Heart right ventricle (tissue), 16 donors: ENCODE measurements around the gene GNRHR. TPM values are rescaled to one million over a fixed set of nuclear protein-coding genes. Genes with fewer than 3 reads are reported as not detected.

Experiments used
- ATAC-seq, 8 donors: fragments of 200-7000 bp; cut with Tn5 transposase; one replicate each; pipeline ENCODE4 v1.9.1; 2020; ENCODE audit warnings: mild to moderate bottlenecking in 8 of 8, moderate library complexity in 8 of 8, moderate number of reproducible peaks in 1 of 8
- DNase-seq, 2 donors: peaks; one replicate each; pipeline ENCODE4 v3.0.0-alpha.2; 2020
- H3K27ac ChIP-seq, 10 donors: fragments of 200-600 bp; sonication (generic) in 2 of 10; one replicate each; pipeline versions ENCODE4 v1.5.0 to v1.8.0; 2020 to 2022; ENCODE audit warnings: mild to moderate bottlenecking in 3 of 10
- H3K27me3 ChIP-seq, 7 donors: fragments of 200-600 bp; one replicate each; pipeline ENCODE4 v1.8.0; 2021 to 2022; ENCODE audit warnings: mild to moderate bottlenecking in 2 of 7
- H3K36me3 ChIP-seq, 9 donors: fragments of 200-600 bp; sonication (generic) in 1 of 9; one replicate each; pipeline versions ENCODE4 v1.5.0 to v1.8.0; 2020 to 2022; ENCODE audit warnings: mild to moderate bottlenecking in 2 of 9
- H3K4me1 ChIP-seq, 9 donors: fragments of 200-600 bp; sonication (generic) in 1 of 9; one replicate each; pipeline versions ENCODE4 v1.5.0 to v1.8.0; 2020 to 2022; ENCODE audit warnings: mild to moderate bottlenecking in 4 of 9
- H3K4me3 ChIP-seq, 10 donors: fragments of 200-600 bp; sonication (generic) in 2 of 10; one replicate each; pipeline versions ENCODE4 v1.5.0 to v1.8.0; 2020 to 2022; ENCODE audit warnings: mild to moderate bottlenecking in 7 of 10, moderate library complexity in 2 of 10
- H3K9me3 ChIP-seq, 11 donors: fragments of 200-600 bp in 10 of 11; sonication (generic) in 2 of 11; one replicate each; pipeline versions ENCODE4 v1.5.0 to v1.8.0; 2013 to 2022; ENCODE audit warnings: mild to moderate bottlenecking in 2 of 11, control low read depth in 1 of 11, moderate library complexity in 1 of 11
- WGBS, 2 donors: extraction: QIAGEN DNeasy Blood & Tissue Kit; methylation state at CpG; one replicate each; pipeline ENCODE4 v1.1.7; 2013; ENCODE audit warnings: inconsistent platforms in 1 of 2; 5-methylcytosine and 5-hydroxymethylcytosine counted together
- intact Hi-C, 10 donors: fragments of 100-400 bp; cut with DNase I; formaldehyde crosslinking; loops; one replicate each; pipeline versions ENCODE4 v1.11.1 to v1.14.2; 2022
- long read RNA-seq, 3 donors: library from polyadenylated mRNA; unstranded; transcript quantifications; one replicate each; pipeline ENCODE4 v2.0.0, GENCODE V29; 2020 to 2021
- polyA plus RNA-seq, 2 donors: library from polyadenylated mRNA; stranded (reverse); fragments of 200-250 nt; gene quantifications; one replicate each; pipeline ENCODE4 v1.2.3, GENCODE V29; 2013
- total RNA-seq, 10 donors: library from RNA; stranded (reverse); fragmentation: NEBNext Ultra II Directional in 3 of 10; extraction: Animal tissue kit (Norgen Biotek cat#: 25700) in 3 of 10; gene quantifications; one replicate each; pipeline versions ENCODE4 v1.2.1 to v1.2.4, GENCODE V29; 2021 to 2023
- TF ChIP-seq, protein P1 (sequence below), 9 donors: fragments of 200-600 bp; sonication (generic) in 2 of 9; IDR thresholded peaks; one replicate each; pipeline versions ENCODE4 v1.5.0 to v1.8.0; 2021 to 2022; ENCODE audit warnings: antibody characterized with exemption in 9 of 9, mild to moderate bottlenecking in 5 of 9, moderate library complexity in 1 of 9
- donor health status: Arrhythmogenic right ventricular cardiomyopathy.
- donor health status: ischemic (EF 13 %, LVEDD 7.1; RV severe dilation, severe dysfunction).
- donor health status: healthy with polysubstance abuse.
- donor health status: DM: no; HTN: yes; CAD: no.
- donor health status: DM: no; HTN: no; CAD: no.
- donor health status: ischemic (EF 25% LVEDD 6.9; RV normal size, moderate dysfunction).
- donor health status: ischemic (EF 25% LVEDD 5.7; RV mildly dilated, moderate dysfunction).
- donor health status: healthy.
- donor health status: DM: yes; HTN: yes; CAD: no.
- donor health status: Ischemic cardiomyopathy.
- donor health status: ischemic (EF 35%, LVEDD 5.7; RV mildly dilated, moderate dysfunction).
- donor health status: nonischemic (EF 11% LVEDD 7.7; RV severe dilation, severe dysfunction).
- donor health status: DM: yes; HTN: yes; CAD: no.
- donor health status: PGD.
- donor health status: ischemic (EF 29% LVEDD 5.4; RV normal size, mild dysfunction).
- donor health status: nonischemic (EF 23%, LVEDD 6.1; RV moderate dilation, normal function).

GNRHR gene, protein sequence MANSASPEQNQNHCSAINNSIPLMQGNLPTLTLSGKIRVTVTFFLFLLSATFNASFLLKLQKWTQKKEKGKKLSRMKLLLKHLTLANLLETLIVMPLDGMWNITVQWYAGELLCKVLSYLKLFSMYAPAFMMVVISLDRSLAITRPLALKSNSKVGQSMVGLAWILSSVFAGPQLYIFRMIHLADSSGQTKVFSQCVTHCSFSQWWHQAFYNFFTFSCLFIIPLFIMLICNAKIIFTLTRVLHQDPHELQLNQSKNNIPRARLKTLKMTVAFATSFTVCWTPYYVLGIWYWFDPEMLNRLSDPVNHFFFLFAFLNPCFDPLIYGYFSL
- not detected for total RNA-seq
- polyA plus RNA-seq: not detected
- long read RNA-seq, donor 1: 0 reads
- long read RNA-seq, donor 2: 0 reads
- long read RNA-seq, donor 3: 0 reads

DNA sequence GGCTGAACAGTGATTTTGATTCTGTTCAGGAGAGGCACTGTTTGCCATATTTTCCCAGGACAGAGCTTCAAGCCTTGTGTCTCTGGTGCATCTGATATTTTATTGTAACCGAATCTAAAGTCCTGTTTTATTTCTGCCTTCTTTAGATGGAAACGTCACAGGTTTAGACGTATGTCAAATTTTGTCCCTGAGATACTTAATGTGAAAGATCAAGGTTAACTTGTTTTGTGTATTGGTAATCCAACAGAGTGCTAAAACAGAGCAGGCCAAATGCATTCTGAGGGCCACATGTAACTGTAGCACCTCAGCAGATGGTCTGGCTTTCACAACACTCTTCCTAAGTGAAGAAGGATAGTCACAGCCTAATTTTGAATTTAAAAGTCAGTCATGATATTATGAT is at the start of gene GNRHR:
Gene GNRHR, minus strand, starts transcription at position 101 of the 400 bp plus-strand sequence. Its CDS starts 53 bp downstream, at position 48.
- ATAC-seq: no peak
- H3K27me3 ChIP-seq: no peaks in the 10 kb centered on the region
- TF ChIP-seq, protein P1, sequence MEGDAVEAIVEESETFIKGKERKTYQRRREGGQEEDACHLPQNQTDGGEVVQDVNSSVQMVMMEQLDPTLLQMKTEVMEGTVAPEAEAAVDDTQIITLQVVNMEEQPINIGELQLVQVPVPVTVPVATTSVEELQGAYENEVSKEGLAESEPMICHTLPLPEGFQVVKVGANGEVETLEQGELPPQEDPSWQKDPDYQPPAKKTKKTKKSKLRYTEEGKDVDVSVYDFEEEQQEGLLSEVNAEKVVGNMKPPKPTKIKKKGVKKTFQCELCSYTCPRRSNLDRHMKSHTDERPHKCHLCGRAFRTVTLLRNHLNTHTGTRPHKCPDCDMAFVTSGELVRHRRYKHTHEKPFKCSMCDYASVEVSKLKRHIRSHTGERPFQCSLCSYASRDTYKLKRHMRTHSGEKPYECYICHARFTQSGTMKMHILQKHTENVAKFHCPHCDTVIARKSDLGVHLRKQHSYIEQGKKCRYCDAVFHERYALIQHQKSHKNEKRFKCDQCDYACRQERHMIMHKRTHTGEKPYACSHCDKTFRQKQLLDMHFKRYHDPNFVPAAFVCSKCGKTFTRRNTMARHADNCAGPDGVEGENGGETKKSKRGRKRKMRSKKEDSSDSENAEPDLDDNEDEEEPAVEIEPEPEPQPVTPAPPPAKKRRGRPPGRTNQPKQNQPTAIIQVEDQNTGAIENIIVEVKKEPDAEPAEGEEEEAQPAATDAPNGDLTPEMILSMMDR (IDR thresholded peaks at IDR 0.05): no peak
- no peak within 1 kb of the TSS for H3K4me3 ChIP-seq
- intact Hi-C loops: no loop called here
- H3K9me3 ChIP-seq: no peaks in the 10 kb centered on the region
- no peaks in the 10 kb centered on the region for H3K36me3 ChIP-seq
- 77 to 91% methylated on average over 3 of the region's 3 CpGs for WGBS, 2 donors
- DNase-seq: no peak
- H3K27ac ChIP-seq: no peak within 1 kb of the TSS
- H3K4me1 ChIP-seq: no peaks in the 10 kb centered on the region

DNA sequence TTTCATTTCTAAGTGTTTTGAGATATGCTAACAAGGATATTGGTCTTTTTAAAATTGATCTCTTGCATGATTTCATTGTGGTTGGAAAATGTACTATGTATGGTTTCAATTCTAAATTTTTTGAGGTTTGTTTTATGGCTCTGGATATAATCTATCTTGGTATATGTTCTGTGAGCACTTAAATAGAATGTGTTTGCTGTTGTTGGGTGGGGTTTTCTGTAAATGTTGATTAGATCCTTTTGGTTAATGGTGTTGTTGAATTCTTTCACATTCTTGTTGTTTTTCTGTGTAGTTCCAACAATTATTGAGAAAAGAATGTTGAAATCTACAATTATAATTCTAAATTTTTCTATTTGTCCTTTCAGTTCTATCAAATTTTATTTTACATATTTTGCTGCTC is 42.6 kb upstream of the GNRHR start:
- no peak for ATAC-seq
- Histone ChIP-seq H3K27me3 (no peaks in the 10 kb centered on the region), H3K36me3 (no peaks in the 10 kb centered on the region), H3K4me3 (no peak overlapping the region), H3K27ac (no peak overlapping the region), H3K9me3 (no peaks in the 10 kb centered on the region), H3K4me1 (no peaks in the 10 kb centered on the region)
- DNase-seq: no peak
- TF ChIP-seq, protein P1 (IDR thresholded peaks at IDR 0.05): no peak
- intact Hi-C loops: no loop called here

DNA sequence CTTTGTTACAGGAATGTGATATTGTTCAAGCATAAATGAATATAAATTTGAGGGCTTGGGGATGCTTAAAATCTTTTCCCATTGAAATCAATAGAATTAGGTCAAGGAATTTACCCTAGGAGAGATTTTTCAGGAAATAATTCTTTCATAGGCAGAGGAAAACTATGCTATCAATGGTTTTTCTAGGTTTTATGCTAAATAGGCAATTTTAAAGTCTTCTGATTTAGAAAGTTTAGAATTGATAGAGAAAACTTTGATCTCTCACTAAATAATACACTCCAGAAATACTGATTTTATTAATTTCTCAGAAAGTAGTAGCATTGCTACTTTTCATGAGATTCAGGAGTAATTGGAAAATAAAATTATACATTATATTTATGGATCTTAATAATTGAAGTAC is 36.5 kb upstream of the GNRHR start:
- Histone ChIP-seq H3K36me3 (no peaks in the 10 kb centered on the region), H3K27ac (no peak overlapping the region), H3K9me3 (no peaks in the 10 kb centered on the region), H3K27me3 (no peaks in the 10 kb centered on the region), H3K4me3 (no peak overlapping the region), H3K4me1 (no peaks in the 10 kb centered on the region)
- TF ChIP-seq, protein P1 (IDR thresholded peaks at IDR 0.05): no peak
- intact Hi-C loops: no loop called here
- no peak for ATAC-seq
- DNase-seq: no peak

DNA sequence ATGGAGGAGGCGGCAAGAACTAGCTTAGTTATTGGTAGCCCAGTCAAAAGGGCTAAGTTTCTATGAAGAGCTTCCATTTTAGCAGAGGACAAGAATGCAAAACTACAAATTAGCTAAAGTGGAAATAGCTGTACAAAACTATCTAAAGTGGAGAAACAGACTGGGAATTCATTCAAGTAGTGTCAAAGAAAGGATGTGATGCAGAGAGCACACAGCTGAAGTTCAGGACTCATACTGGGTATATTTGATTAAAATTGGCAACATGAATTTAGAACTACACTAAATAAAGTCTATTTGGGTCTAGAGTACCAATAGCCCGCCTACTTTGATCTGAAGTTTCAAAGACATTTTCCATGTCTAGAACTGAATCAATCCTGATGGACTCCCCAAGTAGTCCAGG is 33.1 kb upstream of the GNRHR start:
- TF ChIP-seq, protein P1 (IDR thresholded peaks at IDR 0.05): no peak
- H3K36me3 ChIP-seq: no peaks in the 10 kb centered on the region
- H3K4me1 ChIP-seq: peaks cover 0 to 6% (median 0%) of the 10 kb centered on the region in 9 donors
- H3K27me3 ChIP-seq: no peaks in the 10 kb centered on the region
- no peaks in the 10 kb centered on the region for H3K9me3 ChIP-seq
- 93 to 97% methylated on average over 2 of the region's 2 CpGs for WGBS, 2 donors
- H3K4me3 ChIP-seq: no peak overlapping the region
- intact Hi-C loops: no loop called here
- DNase-seq: no peak
- no peak for ATAC-seq
- H3K27ac ChIP-seq: no peak overlapping the region
